ENCODE measurements around the gene ZDHHC7.
"Not testable (repeated sequence)": the region's sequence is repeated elsewhere in the genome, so short reads cannot be mapped to it uniquely, and the experiment has no call there.

- TF ChIP-seq CTCF (conservative IDR thresholded peaks at IDR 0.05; ENCODE audit: low read length); EZH2phosphoT487 (IDR thresholded peaks at IDR 0.05; ENCODE audit: borderline replicate concordance, low read depth, low read length): not testable (repeated sequence)
These were observed 20.9 kb upstream of the ZDHHC7 start for GRCh38 chr16:85032187-85032586.
